Subcutaneous abdominal adipose tissue (tissue), 5 donors: Measurements from ENCODE around the gene ZNF491.
"Not testable (repeated sequence)": the region's sequence is repeated elsewhere in the genome, so short reads cannot be mapped to it uniquely, and the experiment has no call there.

ENCODE experiments used
- H3K27ac ChIP-seq: one replicate; pipeline ENCODE4 v1.7.0; 2013; ENCODE audit warnings: low read depth, mild to moderate bottlenecking, inconsistent platforms, low read length, moderate library complexity
- H3K27me3 ChIP-seq, 5 donors: one replicate each; pipeline ENCODE4 v1.7.0; 2013; ENCODE audit warnings: low read length in 5 of 5, inconsistent platforms in 1 of 5; ENCODE audit not compliant: control insufficient read depth in 5 of 5, insufficient read depth in 4 of 5
- H3K36me3 ChIP-seq, 5 donors: one replicate each; pipeline ENCODE4 v1.7.0; 2013; ENCODE audit warnings: low read length in 5 of 5; ENCODE audit not compliant: control insufficient read depth in 5 of 5, insufficient read depth in 5 of 5
- H3K4me1 ChIP-seq, 5 donors: one replicate each; pipeline ENCODE4 v1.7.0; 2013; ENCODE audit warnings: low read length in 5 of 5, mild to moderate bottlenecking in 3 of 5, moderate library complexity in 1 of 5; ENCODE audit not compliant: control insufficient read depth in 5 of 5, insufficient read depth in 5 of 5
- H3K4me3 ChIP-seq, 5 donors: one replicate each; pipeline ENCODE4 v1.7.0; 2013; ENCODE audit warnings: low read length in 5 of 5, low read depth in 1 of 5
- H3K9ac ChIP-seq, 5 donors: one replicate each; pipeline ENCODE4 v1.7.0; 2013; ENCODE audit warnings: low read length in 5 of 5, mild to moderate bottlenecking in 4 of 5, moderate library complexity in 3 of 5
- H3K9me3 ChIP-seq, 5 donors: one replicate each; pipeline ENCODE4 v1.7.0; 2013; ENCODE audit warnings: low read length in 5 of 5; ENCODE audit not compliant: control insufficient read depth in 5 of 5
- donor health status: healthy.
- donor health status: healthy.
- donor health status: healthy.
- donor health status: healthy.
- donor health status: healthy.

Gene ZNF491

GRCh38 chr19:11767633-11768133 lies 30.6 kb upstream of the ZNF491 start:
- Histone ChIP-seq H3K4me1 (peaks cover 6 to 24% (median 16%) of the 10 kb centered on the region in 5 donors), H3K9ac (peak overlapping the region; percentile 81 to 93 (median 91)), H3K27me3 (peaks cover 0 to 3% (median 0%) of the 10 kb centered on the region in 5 donors), H3K27ac (peak overlapping the region; percentile 91), H3K9me3 (peaks cover 0 to 15% (median 7%) of the 10 kb centered on the region in 5 donors), H3K4me3 (peak overlapping the region; percentile 72 to 91 (median 87)), H3K36me3 (no peaks in the 10 kb centered on the region)

DNA sequence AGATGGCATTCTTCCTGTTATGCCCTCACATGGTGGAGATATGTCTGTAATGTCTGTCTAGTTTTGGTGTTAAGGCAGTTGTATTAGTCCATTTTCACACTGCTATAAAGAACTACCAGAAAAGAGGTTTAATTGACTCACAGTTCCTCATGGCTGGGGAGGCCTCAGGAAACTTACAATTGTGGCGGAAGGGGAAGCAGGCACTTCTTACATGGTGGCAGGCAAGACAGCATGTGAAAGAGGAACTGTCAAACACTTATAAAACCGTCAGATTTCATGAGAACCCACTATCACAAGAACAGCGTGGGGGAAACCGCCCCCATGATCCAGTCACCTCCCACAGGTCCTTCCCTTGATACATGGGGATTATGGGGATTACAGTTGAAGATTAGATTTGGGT lies 28.3 kb upstream of the ZNF491 start:
- no peak overlapping the region for H3K9ac ChIP-seq

GRCh38 chr19:11771520-11771919 lies 26.8 kb upstream of the ZNF491 start:
- H3K27me3 ChIP-seq, H3K9ac ChIP-seq, H3K36me3 ChIP-seq, H3K4me3 ChIP-seq, H3K27ac ChIP-seq: not testable (repeated sequence)
- Histone ChIP-seq H3K4me1 (peaks cover 5 to 21% (median 14%) of the 10 kb centered on the region in 5 donors), H3K9me3 (peaks cover 2 to 36% (median 12%) of the 10 kb centered on the region in 5 donors)

More for the DNA sequence above, 28.3 kb upstream of the ZNF491 start:
- H3K27me3 ChIP-seq = peaks cover 0 to 3% (median 0%) of the 10 kb centered on the region in 5 donors
- peaks cover 6 to 24% (median 16%) of the 10 kb centered on the region in 5 donors for H3K4me1 ChIP-seq
- H3K4me3 ChIP-seq = no peak overlapping the region
- H3K27ac ChIP-seq = no peak overlapping the region
- H3K9me3 ChIP-seq = peaks cover 0 to 30% (median 6%) of the 10 kb centered on the region in 5 donors
- H3K36me3 ChIP-seq = no peaks in the 10 kb centered on the region

DNA sequence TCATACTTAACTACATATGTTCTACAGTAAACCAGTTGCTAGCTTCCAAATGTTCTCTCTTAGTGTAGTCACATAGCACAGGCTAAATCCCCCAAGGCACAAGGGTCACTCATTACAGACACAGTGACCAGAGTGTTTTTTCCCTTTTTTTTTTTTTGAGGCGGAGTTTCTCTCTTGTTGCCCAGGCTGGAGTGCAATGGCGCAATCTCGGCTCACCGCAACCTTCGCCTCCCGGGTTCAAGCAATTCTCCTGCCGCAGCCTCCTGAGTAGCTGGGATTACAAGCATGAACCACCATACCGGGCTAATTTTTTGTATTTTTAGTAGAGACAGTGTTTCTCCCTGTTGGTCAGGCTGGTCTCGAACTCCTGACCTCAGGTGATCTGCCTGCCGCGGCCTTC lies 21.7 kb upstream of the ZNF491 start:
- not testable (repeated sequence) for H3K9ac ChIP-seq, H3K4me1 ChIP-seq, H3K27me3 ChIP-seq, H3K4me3 ChIP-seq, H3K27ac ChIP-seq
- Histone ChIP-seq H3K9me3 (peaks cover 28 to 65% (median 43%) of the 10 kb centered on the region in 5 donors), H3K36me3 (peaks cover 40 to 43% (median 42%) of the 10 kb centered on the region in 5 donors)

- H3K36me3 ChIP-seq = peaks cover 41 to 57% (median 44%) of the 10 kb centered on the region in 5 donors
- H3K4me3 ChIP-seq = peak overlapping the region; percentile 12 to 64 (median 46)
- H3K9me3 ChIP-seq = peaks cover 49 to 74% (median 68%) of the 10 kb centered on the region in 5 donors
These were observed 17.8 kb upstream of the ZNF491 start for GRCh38 chr19:11780431-11781020.

GRCh38 chr19:11781295-11782057 lies 16.8 kb upstream of the ZNF491 start:
- peaks cover 47 to 76% (median 72%) of the 10 kb centered on the region in 5 donors for H3K9me3 ChIP-seq
- no peaks in the 10 kb centered on the region for H3K27me3 ChIP-seq
- H3K9ac ChIP-seq = no peak overlapping the region
- peaks cover 0 to 3% (median 0%) of the 10 kb centered on the region in 5 donors for H3K4me1 ChIP-seq
- H3K27ac ChIP-seq = no peak overlapping the region
- peaks cover 41 to 51% (median 44%) of the 10 kb centered on the region in 5 donors for H3K36me3 ChIP-seq
- peak overlapping the region; percentile 12 to 64 (median 46) for H3K4me3 ChIP-seq

More at GRCh38 chr19:11780431-11781020, 17.8 kb upstream of the ZNF491 start:
- no peak overlapping the region for H3K9ac ChIP-seq
- peaks cover 0 to 3% (median 0%) of the 10 kb centered on the region in 5 donors for H3K4me1 ChIP-seq
- no peaks in the 10 kb centered on the region for H3K27me3 ChIP-seq
- no peak overlapping the region for H3K27ac ChIP-seq

GRCh38 chr19:11783767-11784166 lies 14.6 kb upstream of the ZNF491 start:
- Histone ChIP-seq H3K36me3 (peaks cover 26 to 34% (median 29%) of the 10 kb centered on the region in 5 donors), H3K9me3 (peaks cover 49 to 86% (median 70%) of the 10 kb centered on the region in 5 donors), H3K27me3 (no peaks in the 10 kb centered on the region), H3K27ac (no peak overlapping the region), H3K4me3 (peak overlapping the region in 4 of 5 donors; percentile 12 to 51 (median 28)), H3K9ac (no peak overlapping the region), H3K4me1 (peaks cover 0 to 3% (median 0%) of the 10 kb centered on the region in 5 donors)

DNA sequence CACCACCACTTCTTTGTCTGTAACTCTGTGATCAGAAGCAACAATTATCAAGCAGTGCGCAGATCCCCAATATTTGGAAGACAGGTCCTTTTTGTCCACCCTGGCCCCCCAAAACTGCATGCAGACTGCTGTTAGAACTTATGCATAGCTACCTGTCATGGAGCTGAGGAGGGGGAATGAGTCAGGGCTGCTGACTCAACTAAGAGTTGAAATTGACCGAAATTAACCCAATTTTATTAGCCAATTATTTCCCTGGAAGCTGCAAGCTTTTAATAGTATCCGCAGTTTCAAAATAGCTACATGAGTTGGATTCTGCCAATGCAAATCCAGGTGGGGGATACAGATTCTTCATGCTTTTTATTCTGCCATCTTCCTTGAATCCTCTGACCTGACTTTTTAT lies 14.0 kb upstream of the ZNF491 start:
- Histone ChIP-seq H3K9ac (no peak overlapping the region), H3K4me1 (peaks cover 0 to 3% (median 0%) of the 10 kb centered on the region in 5 donors), H3K27me3 (no peaks in the 10 kb centered on the region), H3K4me3 (peak overlapping the region in 2 of 5 donors; percentile 32 to 38), H3K27ac (no peak overlapping the region), H3K36me3 (peaks cover 20 to 33% (median 24%) of the 10 kb centered on the region in 5 donors), H3K9me3 (peaks cover 49 to 88% (median 66%) of the 10 kb centered on the region in 5 donors)

- peaks cover 0 to 6% (median 0%) of the 10 kb centered on the region in 5 donors for H3K36me3 ChIP-seq
- no peak overlapping the region for H3K4me3 ChIP-seq
- peaks cover 22 to 66% (median 43%) of the 10 kb centered on the region in 5 donors for H3K9me3 ChIP-seq
- no peaks in the 10 kb centered on the region for H3K4me1 ChIP-seq
- H3K9ac ChIP-seq = no peak overlapping the region
- H3K27ac ChIP-seq = no peak overlapping the region
- no peaks in the 10 kb centered on the region for H3K27me3 ChIP-seq
These were observed 10.8 kb upstream of the ZNF491 start for GRCh38 chr19:11787536-11787935.

GRCh38 chr19:11792942-11793341 lies 5.4 kb upstream of the ZNF491 start:
- Histone ChIP-seq H3K9me3 (peaks cover 0 to 19% (median 5%) of the 10 kb centered on the region in 5 donors), H3K36me3 (no peaks in the 10 kb centered on the region), H3K27ac (no peak overlapping the region), H3K4me1 (peaks cover 3 to 9% (median 7%) of the 10 kb centered on the region in 5 donors), H3K9ac (no peak overlapping the region), H3K4me3 (no peak overlapping the region), H3K27me3 (no peaks in the 10 kb centered on the region)
